Endothelial cell of umbilical vein (primary cell): ENCODE results near the gene MIS18A. TPM values are rescaled to one million over a fixed set of nuclear protein-coding genes. Genes with fewer than 3 reads are reported as not detected.

Experiments used
- BruUV-seq: library from RNA; stranded (reverse); fragments of 400-500 nt; replicated peaks from 2 replicates; lab custom pipeline; 2021; lab: Mats Ljungman, UMichigan
- CTCF ChIA-PET: fragments of 300-600, 350-600 bp; sonication (Branson Sonifier 250); formaldehyde crosslinking; loops from one replicate; lab custom pipeline; 2021; ENCODE audit warnings: antibody characterized with exemption, inconsistent platforms; lab: Charles Lee
- POLR2A ChIA-PET: fragments of 300-600, 350-600 bp; sonication (Branson Sonifier 250); formaldehyde crosslinking; loops from one replicate; lab custom pipeline; 2021; ENCODE audit warnings: antibody characterized with exemption, inconsistent platforms; lab: Charles Lee
- DNase-seq: peaks from one replicate; pipeline ENCODE4 v3.0.0-alpha.2; 2011; ENCODE audit warnings: low read depth, low spot score
- FAIRE-seq: peaks from 2 replicates; lab custom pipeline; 2011; peaks lifted over from hg19 to GRCh38; lab: Jason Lieb, UNC
- H2AFZ ChIP-seq: 2 replicates; pipeline ENCODE4 v1.6.0; 2012; ENCODE audit warnings: low read depth, low read length, control low read depth, inconsistent platforms
- H3K27ac ChIP-seq: 2 replicates; pipeline ENCODE4 v1.5.1; 2011; ENCODE audit warnings: low read depth, mild to moderate bottlenecking, control low read depth, low read length, moderate library complexity; ENCODE audit not compliant: insufficient read depth
- H3K27me3 ChIP-seq, 2 experiments: 2 replicates each; pipeline versions ENCODE4 v1.6.0 to v1.6.1; 2011; ENCODE audit warnings: low read length in 2 of 2, mixed read lengths in 1 of 2; ENCODE audit not compliant: control insufficient read depth in 2 of 2, insufficient read depth in 2 of 2
- H3K36me3 ChIP-seq, 2 experiments: 2 replicates in 1 of 2; 3 replicates in 1 of 2; pipeline ENCODE4 v1.5.1; 2011; ENCODE audit warnings: low read length in 2 of 2, mild to moderate bottlenecking in 1 of 2, moderate library complexity in 1 of 2; ENCODE audit not compliant: control insufficient read depth in 2 of 2, insufficient read depth in 2 of 2; ENCODE audit errors: extremely low read depth in 1 of 2
- H3K4me1 ChIP-seq: 3 replicates; pipeline ENCODE4 v1.5.1; 2011; ENCODE audit warnings: mild to moderate bottlenecking, low read length; ENCODE audit not compliant: control insufficient read depth, insufficient read depth; ENCODE audit errors: extremely low read depth
- H3K4me2 ChIP-seq: 2 replicates; pipeline ENCODE4 v1.6.1; 2011; ENCODE audit warnings: low read length, control low read depth, mixed read lengths; ENCODE audit not compliant: insufficient read depth
- H3K4me3 ChIP-seq, 3 experiments: fragments of 200-600 bp in 1 of 3; sonication (generic), shearing (Covaris generic) in 1 of 3; replicated peaks in 1 of 3; 2 replicates each; pipeline ENCODE4 v1.5.1; 2011 to 2016; ENCODE audit warnings: control low read depth in 3 of 3, low read length in 3 of 3, mild to moderate bottlenecking in 2 of 3, inconsistent platforms in 1 of 3, low read depth in 1 of 3, moderate library complexity in 1 of 3; ENCODE audit not compliant: insufficient read depth in 1 of 3
- H3K79me2 ChIP-seq: 2 replicates; pipeline ENCODE4 v1.6.0; 2012; ENCODE audit warnings: low read length, inconsistent platforms; ENCODE audit not compliant: control insufficient read depth, insufficient read depth
- H3K9ac ChIP-seq: replicated peaks from 2 replicates; pipeline ENCODE3; 2011; ENCODE audit warnings: low read length, control low read depth; ENCODE audit not compliant: insufficient read depth; ENCODE audit errors: extremely low read depth
- H3K9me1 ChIP-seq: replicated peaks from 3 replicates; pipeline ENCODE4 v1.6.0; 2011; ENCODE audit warnings: mild to moderate bottlenecking, low read length; ENCODE audit not compliant: control insufficient read depth, insufficient read depth; ENCODE audit errors: extremely low read depth
- H3K9me3 ChIP-seq: replicated peaks from 2 replicates; pipeline ENCODE4 v1.5.1; 2012; ENCODE audit warnings: low read length, inconsistent platforms; ENCODE audit not compliant: control insufficient read depth, insufficient read depth
- H4K20me1 ChIP-seq: replicated peaks from 2 replicates; pipeline ENCODE3; 2011; ENCODE audit warnings: mild to moderate bottlenecking, low read length; ENCODE audit not compliant: control insufficient read depth, insufficient read depth; ENCODE audit errors: extremely low read depth
- EZH2 ChIP-seq: IDR thresholded peaks from 2 replicates; pipeline ENCODE4 v1.6.1; 2012; ENCODE audit warnings: borderline replicate concordance, low read depth, mild to moderate bottlenecking, moderate library complexity, low read length, inconsistent platforms; ENCODE audit not compliant: severe bottlenecking
- FOS ChIP-seq: IDR thresholded peaks from 2 replicates; pipeline ENCODE4 v1.6.1; 2011; ENCODE audit warnings: mild to moderate bottlenecking, low read length, moderate library complexity, borderline replicate concordance; ENCODE audit not compliant: insufficient read depth
- GATA2 ChIP-seq: IDR thresholded peaks from 2 replicates; pipeline ENCODE4 v1.7.0; 2011; ENCODE audit warnings: low read depth, mild to moderate bottlenecking, moderate library complexity, mixed read lengths, low read length; ENCODE audit not compliant: insufficient read length, insufficient read depth
- JUN ChIP-seq: IDR thresholded peaks from 2 replicates; pipeline ENCODE4 v1.6.1; 2011; ENCODE audit warnings: borderline replicate concordance, low read depth; ENCODE audit not compliant: insufficient read length, insufficient read depth
- MYC ChIP-seq: IDR thresholded peaks from one replicate; pipeline ENCODE4 v1.6.1; 2011; ENCODE audit warnings: mild to moderate bottlenecking, low read depth, low read length
- POLR2A ChIP-seq: IDR thresholded peaks from 2 replicates; pipeline ENCODE4 v1.6.1; 2012; ENCODE audit warnings: low read depth, mild to moderate bottlenecking, control low read depth, low read length
- dilution Hi-C: fragments of 300-500 bp; cut with MboI; formaldehyde crosslinking; loops from one replicate; pipeline ENCODE4 v1.15.0; 2019; ENCODE audit warnings: low sequenced_read_pairs; ENCODE audit not compliant: extremely low pct_ligation_motif_present
- intact Hi-C: fragments of 100-400 bp; cut with micrococcal nuclease; formaldehyde crosslinking; loops from one replicate; pipeline ENCODE4 v1.10.0; 2022
- polyA plus RNA-seq, 4 experiments: library from polyadenylated mRNA; depleted of rRNA in 3 of 4; stranded (reverse) in 3 of 4; unstranded in 1 of 4; fragments of >200 nt; gene quantifications; 2 replicates each; pipeline versions ENCODE4 v1.2.1 to v1.2.3, GENCODE V29; 2011 to 2012; ENCODE audit warnings: missing spikeins in 1 of 4
- total RNA-seq: library from RNA; stranded (reverse); gene quantifications from 2 replicates; pipeline ENCODE4 v1.2.3, GENCODE V29; 2021
- TF ChIP-seq, protein P1 (sequence below): IDR thresholded peaks from 2 replicates; pipeline ENCODE4 v1.6.1; 2011; ENCODE audit not compliant: insufficient read depth, insufficient read length
- TF ChIP-seq, protein P2 (sequence below), 2 donors: IDR thresholded peaks; 1 replicate in 1 of 2; 2 replicates in 1 of 2; pipeline ENCODE4 v1.5.1; 2011; ENCODE audit warnings: low read length in 2 of 2, mild to moderate bottlenecking in 2 of 2, moderate library complexity in 2 of 2, control low read depth in 1 of 2, inconsistent platforms in 1 of 2, low read depth in 1 of 2; ENCODE audit not compliant: insufficient read depth in 1 of 2; ENCODE audit errors: extremely low read depth in 1 of 2

MIS18A gene
- total and polyA plus RNA-seq, 2 donors (not counting 3 experiments of a cell fraction or from before 2014, with no cell fraction given): 7.9 to 19.7 TPM

DNA sequence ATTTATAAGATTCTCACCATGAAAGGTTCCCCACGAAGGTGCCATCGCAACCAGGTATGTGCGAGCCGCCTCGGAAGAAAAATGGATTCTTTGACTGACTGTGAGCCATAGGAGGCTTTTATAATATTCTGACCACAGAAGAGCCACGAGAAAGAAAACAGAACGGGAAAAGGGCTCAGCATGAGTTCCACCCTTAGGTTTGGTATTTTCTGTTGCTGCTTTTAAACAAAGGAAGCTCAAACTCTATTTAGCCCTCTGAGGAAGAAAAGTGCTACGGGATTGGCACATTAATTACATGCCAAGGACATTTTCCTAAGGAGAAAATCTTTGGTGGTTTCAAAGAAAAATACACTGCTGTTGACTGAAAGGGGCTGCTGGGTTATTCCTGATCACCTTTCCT is 39.3 kb downstream of the MIS18A start:
- ChIA-PET POLR2A (no interaction called here), CTCF (interaction anchor here (1.7 kb wide), 1 partner anchor 18 kb away, joined by 7 read pairs; no protein-coding TSS in a partner anchor)
- Histone ChIP-seq H2AFZ (no peak overlapping the region), H3K27me3 (peaks cover 6% of the 10 kb centered on the region in 2 experiments), H3K27ac (no peak overlapping the region), H3K9me3 (no peaks in the 10 kb centered on the region), H3K4me1 (no peaks in the 10 kb centered on the region), H3K36me3 (no peaks in the 10 kb centered on the region), H3K4me2 (no peak overlapping the region), H3K9me1 (no peaks in the 10 kb centered on the region), H3K79me2 (no peaks in the 10 kb centered on the region), H3K9ac (no peak overlapping the region), H3K4me3 (no peak overlapping the region), H4K20me1 (no peaks in the 10 kb centered on the region)
- TF ChIP-seq MYC (no peak), GATA2 (no peak), EZH2 (no peak), JUN (no peak), POLR2A (no peak), FOS (no peak)
- TF ChIP-seq, protein P1, sequence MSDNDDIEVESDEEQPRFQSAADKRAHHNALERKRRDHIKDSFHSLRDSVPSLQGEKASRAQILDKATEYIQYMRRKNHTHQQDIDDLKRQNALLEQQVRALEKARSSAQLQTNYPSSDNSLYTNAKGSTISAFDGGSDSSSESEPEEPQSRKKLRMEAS: no peak
- TF ChIP-seq, protein P2, sequence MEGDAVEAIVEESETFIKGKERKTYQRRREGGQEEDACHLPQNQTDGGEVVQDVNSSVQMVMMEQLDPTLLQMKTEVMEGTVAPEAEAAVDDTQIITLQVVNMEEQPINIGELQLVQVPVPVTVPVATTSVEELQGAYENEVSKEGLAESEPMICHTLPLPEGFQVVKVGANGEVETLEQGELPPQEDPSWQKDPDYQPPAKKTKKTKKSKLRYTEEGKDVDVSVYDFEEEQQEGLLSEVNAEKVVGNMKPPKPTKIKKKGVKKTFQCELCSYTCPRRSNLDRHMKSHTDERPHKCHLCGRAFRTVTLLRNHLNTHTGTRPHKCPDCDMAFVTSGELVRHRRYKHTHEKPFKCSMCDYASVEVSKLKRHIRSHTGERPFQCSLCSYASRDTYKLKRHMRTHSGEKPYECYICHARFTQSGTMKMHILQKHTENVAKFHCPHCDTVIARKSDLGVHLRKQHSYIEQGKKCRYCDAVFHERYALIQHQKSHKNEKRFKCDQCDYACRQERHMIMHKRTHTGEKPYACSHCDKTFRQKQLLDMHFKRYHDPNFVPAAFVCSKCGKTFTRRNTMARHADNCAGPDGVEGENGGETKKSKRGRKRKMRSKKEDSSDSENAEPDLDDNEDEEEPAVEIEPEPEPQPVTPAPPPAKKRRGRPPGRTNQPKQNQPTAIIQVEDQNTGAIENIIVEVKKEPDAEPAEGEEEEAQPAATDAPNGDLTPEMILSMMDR (IDR thresholded peaks at IDR 0.05; ENCODE audit: extremely low read depth in 1 of 2, insufficient read depth in 1 of 2, low read depth in 1 of 2, low read length in 2 of 2): no peak
- dilution Hi-C loops (no loop called here), intact Hi-C loops (no loop called here)
- no peak for DNase-seq
- FAIRE-seq: no peak
- BruUV-seq: no TSS peak
